Ishikawa (cell line): ENCODE results near the gene FOXP1.

Experiments used
- CEBPB ChIP-seq: IDR thresholded peaks from 2 replicates; pipeline ENCODE4 v1.6.1; 2012
- CREB1 ChIP-seq: IDR thresholded peaks from 2 replicates; pipeline ENCODE4 v1.6.1; 2012; ENCODE audit warnings: low read depth
- EGR1 ChIP-seq: IDR thresholded peaks from 2 replicates; pipeline ENCODE4 v1.6.1; 2012
- EP300 ChIP-seq: IDR thresholded peaks from 2 replicates; pipeline ENCODE4 v1.6.1; 2012; ENCODE audit warnings: borderline replicate concordance
- FOXM1 ChIP-seq: IDR thresholded peaks from 2 replicates; pipeline ENCODE4 v1.6.1; 2012; ENCODE audit warnings: low read depth, borderline replicate concordance
- NFIC ChIP-seq: IDR thresholded peaks from 2 replicates; pipeline ENCODE4 v1.6.1; 2012
- RAD21 ChIP-seq: IDR thresholded peaks from 2 replicates; pipeline ENCODE4 v1.6.1; 2012; ENCODE audit warnings: low read depth
- TAF1 ChIP-seq: IDR thresholded peaks from 2 replicates; pipeline ENCODE4 v1.6.1; 2012; ENCODE audit warnings: low read depth, mild to moderate bottlenecking
- TCF12 ChIP-seq: IDR thresholded peaks from 2 replicates; pipeline ENCODE4 v1.6.1; 2012; ENCODE audit warnings: low read depth
- TEAD4 ChIP-seq: IDR thresholded peaks from 2 replicates; pipeline ENCODE4 v1.6.1; 2012
- YY1 ChIP-seq: IDR thresholded peaks from 2 replicates; pipeline ENCODE4 v1.6.1; 2012; ENCODE audit warnings: low read depth
- ZBTB7A ChIP-seq: IDR thresholded peaks from 2 replicates; pipeline ENCODE4 v1.6.1; 2012; ENCODE audit warnings: low read depth
- TF ChIP-seq, protein P1 (sequence below): IDR thresholded peaks from 2 replicates; pipeline ENCODE4 v1.6.1; 2012; ENCODE audit warnings: low read depth, mild to moderate bottlenecking
- TF ChIP-seq, protein P2 (sequence below): IDR thresholded peaks from 2 replicates; pipeline ENCODE4 v1.6.1; 2012
- TF ChIP-seq, protein P3 (sequence below): IDR thresholded peaks from 2 replicates; pipeline ENCODE4 v1.6.1; 2012

FOXP1 gene

DNA sequence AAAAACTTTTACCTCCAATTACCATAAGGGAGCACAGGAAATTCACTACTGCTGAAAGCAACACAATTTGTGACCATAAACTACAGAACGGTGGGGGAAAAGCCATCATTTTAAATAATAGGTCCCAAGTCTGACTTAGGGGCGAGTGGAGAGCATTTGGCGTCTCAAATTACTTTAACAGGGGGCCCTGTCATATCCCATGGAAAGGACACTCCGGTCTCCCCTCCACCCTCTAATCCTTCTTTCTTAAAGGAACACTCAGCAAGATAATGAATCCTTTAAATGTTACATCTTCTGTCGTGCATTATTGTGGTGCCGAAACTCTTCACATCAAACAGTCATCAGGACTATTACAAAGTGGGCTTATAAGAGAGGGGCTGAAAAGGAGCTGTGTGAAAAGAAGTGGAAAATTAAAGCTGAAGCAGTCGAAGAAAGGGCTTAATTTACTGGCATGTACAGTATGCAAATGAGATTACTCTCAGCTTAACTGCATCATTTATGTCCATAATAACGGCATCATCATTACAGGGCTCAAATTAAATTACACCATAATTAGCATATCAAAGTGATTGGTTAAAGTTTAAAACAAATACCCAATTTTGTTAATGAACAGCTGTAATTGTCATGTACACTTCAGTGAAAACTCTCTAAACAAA is 342.2 kb downstream of the FOXP1 start:
- no peak for TF ChIP-seq CEBPB
- TF ChIP-seq, protein P1, sequence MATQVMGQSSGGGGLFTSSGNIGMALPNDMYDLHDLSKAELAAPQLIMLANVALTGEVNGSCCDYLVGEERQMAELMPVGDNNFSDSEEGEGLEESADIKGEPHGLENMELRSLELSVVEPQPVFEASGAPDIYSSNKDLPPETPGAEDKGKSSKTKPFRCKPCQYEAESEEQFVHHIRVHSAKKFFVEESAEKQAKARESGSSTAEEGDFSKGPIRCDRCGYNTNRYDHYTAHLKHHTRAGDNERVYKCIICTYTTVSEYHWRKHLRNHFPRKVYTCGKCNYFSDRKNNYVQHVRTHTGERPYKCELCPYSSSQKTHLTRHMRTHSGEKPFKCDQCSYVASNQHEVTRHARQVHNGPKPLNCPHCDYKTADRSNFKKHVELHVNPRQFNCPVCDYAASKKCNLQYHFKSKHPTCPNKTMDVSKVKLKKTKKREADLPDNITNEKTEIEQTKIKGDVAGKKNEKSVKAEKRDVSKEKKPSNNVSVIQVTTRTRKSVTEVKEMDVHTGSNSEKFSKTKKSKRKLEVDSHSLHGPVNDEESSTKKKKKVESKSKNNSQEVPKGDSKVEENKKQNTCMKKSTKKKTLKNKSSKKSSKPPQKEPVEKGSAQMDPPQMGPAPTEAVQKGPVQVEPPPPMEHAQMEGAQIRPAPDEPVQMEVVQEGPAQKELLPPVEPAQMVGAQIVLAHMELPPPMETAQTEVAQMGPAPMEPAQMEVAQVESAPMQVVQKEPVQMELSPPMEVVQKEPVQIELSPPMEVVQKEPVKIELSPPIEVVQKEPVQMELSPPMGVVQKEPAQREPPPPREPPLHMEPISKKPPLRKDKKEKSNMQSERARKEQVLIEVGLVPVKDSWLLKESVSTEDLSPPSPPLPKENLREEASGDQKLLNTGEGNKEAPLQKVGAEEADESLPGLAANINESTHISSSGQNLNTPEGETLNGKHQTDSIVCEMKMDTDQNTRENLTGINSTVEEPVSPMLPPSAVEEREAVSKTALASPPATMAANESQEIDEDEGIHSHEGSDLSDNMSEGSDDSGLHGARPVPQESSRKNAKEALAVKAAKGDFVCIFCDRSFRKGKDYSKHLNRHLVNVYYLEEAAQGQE = no peak
- TF ChIP-seq YY1 = no peak
- no peak for TF ChIP-seq TAF1
- no peak for TF ChIP-seq CREB1
- TF ChIP-seq, protein P2, sequence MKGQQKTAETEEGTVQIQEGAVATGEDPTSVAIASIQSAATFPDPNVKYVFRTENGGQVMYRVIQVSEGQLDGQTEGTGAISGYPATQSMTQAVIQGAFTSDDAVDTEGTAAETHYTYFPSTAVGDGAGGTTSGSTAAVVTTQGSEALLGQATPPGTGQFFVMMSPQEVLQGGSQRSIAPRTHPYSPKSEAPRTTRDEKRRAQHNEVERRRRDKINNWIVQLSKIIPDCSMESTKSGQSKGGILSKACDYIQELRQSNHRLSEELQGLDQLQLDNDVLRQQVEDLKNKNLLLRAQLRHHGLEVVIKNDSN = no peak
- no peak for TF ChIP-seq EGR1
- no peak for TF ChIP-seq EP300

DNA sequence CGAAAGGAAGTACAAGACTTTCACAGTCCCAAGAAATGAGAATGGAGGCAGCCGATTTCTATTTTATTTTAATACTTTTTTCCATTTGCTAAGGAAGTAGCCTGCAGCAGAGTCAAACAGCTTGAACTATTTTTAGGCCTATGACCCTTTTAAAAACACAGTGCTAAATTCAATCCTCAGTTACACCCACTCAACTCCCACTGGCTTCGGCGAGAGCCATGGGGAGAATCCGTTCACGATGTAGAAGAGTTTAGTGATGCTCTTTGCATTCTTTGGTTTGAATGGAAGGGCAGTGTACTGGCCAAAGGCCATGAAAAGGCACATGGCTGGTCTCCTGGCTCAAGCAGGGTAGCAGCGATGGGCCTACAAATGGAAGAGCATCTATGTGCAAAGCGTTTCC is 343.5 kb downstream of the FOXP1 start:
- no peak for TF ChIP-seq FOXM1
- no peak for TF ChIP-seq TAF1
- TF ChIP-seq TEAD4 = no peak
- TF ChIP-seq ZBTB7A = no peak

DNA sequence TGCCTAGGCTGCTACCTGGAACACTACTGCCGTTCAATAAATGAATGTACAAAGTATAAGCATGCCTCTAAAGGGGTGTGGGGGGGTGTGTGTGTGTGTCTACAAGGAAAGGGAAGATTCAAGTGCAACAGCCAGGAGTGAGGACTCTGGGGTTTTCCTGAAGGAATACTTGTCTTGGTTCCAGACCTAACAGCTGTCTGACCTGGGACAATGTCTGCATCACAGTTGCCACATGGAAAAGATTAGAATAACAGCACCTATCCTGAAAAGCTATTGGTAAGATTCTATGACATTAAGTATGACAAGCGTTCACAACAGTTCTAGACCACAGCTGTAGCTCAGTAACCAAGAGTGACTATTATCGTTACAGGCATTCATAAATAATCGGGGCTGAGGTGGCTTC is 345.2 kb downstream of the FOXP1 start:
- TF ChIP-seq ZBTB7A = no peak
- TF ChIP-seq, protein P2 = no peak
- no peak for TF ChIP-seq FOXM1
- no peak for TF ChIP-seq TEAD4
- TF ChIP-seq, protein P3, sequence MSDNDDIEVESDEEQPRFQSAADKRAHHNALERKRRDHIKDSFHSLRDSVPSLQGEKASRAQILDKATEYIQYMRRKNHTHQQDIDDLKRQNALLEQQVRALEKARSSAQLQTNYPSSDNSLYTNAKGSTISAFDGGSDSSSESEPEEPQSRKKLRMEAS = no peak
- no peak for TF ChIP-seq EP300
- TF ChIP-seq YY1 = no peak
- TF ChIP-seq CEBPB = no peak
- TF ChIP-seq CREB1 = no peak
- TF ChIP-seq RAD21 = no peak
- TF ChIP-seq TAF1 = no peak
- TF ChIP-seq, protein P1 = no peak
- TF ChIP-seq TCF12 = no peak
- no peak for TF ChIP-seq EGR1
- TF ChIP-seq NFIC = no peak

DNA sequence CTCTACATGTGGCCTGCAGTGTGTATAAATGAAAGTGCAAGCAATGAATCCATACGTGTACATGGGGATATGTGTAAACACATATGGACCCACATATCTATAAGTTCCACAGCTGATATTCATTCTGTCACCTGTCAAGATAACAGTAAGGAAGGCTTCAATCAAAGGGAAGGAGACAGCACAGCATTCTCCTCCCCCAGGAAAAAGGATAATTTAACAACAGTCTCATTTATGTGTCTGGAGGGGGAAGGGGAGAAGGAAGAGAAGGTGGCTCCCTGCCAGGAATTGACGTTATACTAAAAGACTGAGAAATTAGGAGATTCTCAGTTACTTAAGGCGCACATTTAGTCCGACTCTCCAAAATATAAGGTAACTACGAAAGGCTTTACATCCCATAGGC is 345.9 kb downstream of the FOXP1 start:
- TF ChIP-seq TCF12 (no peak), EGR1 (no peak), TEAD4 (no peak), NFIC (no peak), EP300 (no peak), ZBTB7A (no peak), YY1 (no peak)
- TF ChIP-seq, protein P1 = no peak
- TF ChIP-seq, protein P2 = no peak
